ENCODE measurements around the gene CAND2.

- no peak for TF ChIP-seq HDGF (IDR thresholded peaks at IDR 0.05; ENCODE audit: borderline replicate concordance)
- TF ChIP-seq TARDBP (IDR thresholded peaks at IDR 0.05): no peak
- TF ChIP-seq FOXK2 (IDR thresholded peaks at IDR 0.05): no peak
- TF ChIP-seq SP1 (IDR thresholded peaks at IDR 0.05): no peak
- TF ChIP-seq BHLHE40 (IDR thresholded peaks at IDR 0.05; ENCODE audit: borderline replicate concordance): no peak
- TF ChIP-seq ELF4 (IDR thresholded peaks at IDR 0.05): no peak
- no peak for TF ChIP-seq FOXA1 (IDR thresholded peaks at IDR 0.05)
- TF ChIP-seq FOXM1 (IDR thresholded peaks at IDR 0.05; ENCODE audit: borderline replicate concordance): no peak
- TF ChIP-seq CTBP1 (IDR thresholded peaks at IDR 0.05; ENCODE audit: borderline replicate concordance): no peak
- no peak for TF ChIP-seq ZNF384 (IDR thresholded peaks at IDR 0.05)
- no peak for TF ChIP-seq ARNT (IDR thresholded peaks at IDR 0.05)
Observed at GRCh38 chr3:12884186-12884680, 87.8 kb downstream of the CAND2 start.

All from HEK293T (cell line).